GM19438 (cell line): ENCODE measurements around the gene TIMELESS.
"Not testable (repeated sequence)": the region's sequence is repeated elsewhere in the genome, so short reads cannot be mapped to it uniquely, and the experiment has no call there.

Experiments
- ATAC-seq: cut with Tn5 transposase; IDR thresholded peaks from one replicate; pipeline ENCODE4 v1.9.1; 2021; ENCODE audit warnings: low read depth; ENCODE audit not compliant: unreplicated experiment

The TIMELESS gene, protein sequence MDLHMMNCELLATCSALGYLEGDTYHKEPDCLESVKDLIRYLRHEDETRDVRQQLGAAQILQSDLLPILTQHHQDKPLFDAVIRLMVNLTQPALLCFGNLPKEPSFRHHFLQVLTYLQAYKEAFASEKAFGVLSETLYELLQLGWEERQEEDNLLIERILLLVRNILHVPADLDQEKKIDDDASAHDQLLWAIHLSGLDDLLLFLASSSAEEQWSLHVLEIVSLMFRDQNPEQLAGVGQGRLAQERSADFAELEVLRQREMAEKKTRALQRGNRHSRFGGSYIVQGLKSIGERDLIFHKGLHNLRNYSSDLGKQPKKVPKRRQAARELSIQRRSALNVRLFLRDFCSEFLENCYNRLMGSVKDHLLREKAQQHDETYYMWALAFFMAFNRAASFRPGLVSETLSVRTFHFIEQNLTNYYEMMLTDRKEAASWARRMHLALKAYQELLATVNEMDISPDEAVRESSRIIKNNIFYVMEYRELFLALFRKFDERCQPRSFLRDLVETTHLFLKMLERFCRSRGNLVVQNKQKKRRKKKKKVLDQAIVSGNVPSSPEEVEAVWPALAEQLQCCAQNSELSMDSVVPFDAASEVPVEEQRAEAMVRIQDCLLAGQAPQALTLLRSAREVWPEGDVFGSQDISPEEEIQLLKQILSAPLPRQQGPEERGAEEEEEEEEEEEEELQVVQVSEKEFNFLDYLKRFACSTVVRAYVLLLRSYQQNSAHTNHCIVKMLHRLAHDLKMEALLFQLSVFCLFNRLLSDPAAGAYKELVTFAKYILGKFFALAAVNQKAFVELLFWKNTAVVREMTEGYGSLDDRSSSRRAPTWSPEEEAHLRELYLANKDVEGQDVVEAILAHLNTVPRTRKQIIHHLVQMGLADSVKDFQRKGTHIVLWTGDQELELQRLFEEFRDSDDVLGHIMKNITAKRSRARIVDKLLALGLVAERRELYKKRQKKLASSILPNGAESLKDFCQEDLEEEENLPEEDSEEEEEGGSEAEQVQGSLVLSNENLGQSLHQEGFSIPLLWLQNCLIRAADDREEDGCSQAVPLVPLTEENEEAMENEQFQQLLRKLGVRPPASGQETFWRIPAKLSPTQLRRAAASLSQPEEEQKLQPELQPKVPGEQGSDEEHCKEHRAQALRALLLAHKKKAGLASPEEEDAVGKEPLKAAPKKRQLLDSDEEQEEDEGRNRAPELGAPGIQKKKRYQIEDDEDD

GRCh38 chr12:56448860-56449621 lies at the start of gene TIMELESS:
Gene TIMELESS, minus strand, starts transcription at chr12:56449426. Its CDS starts 15,256 bp downstream, at chr12:56434170.
- ATAC-seq, result peak; percentile 97

DNA sequence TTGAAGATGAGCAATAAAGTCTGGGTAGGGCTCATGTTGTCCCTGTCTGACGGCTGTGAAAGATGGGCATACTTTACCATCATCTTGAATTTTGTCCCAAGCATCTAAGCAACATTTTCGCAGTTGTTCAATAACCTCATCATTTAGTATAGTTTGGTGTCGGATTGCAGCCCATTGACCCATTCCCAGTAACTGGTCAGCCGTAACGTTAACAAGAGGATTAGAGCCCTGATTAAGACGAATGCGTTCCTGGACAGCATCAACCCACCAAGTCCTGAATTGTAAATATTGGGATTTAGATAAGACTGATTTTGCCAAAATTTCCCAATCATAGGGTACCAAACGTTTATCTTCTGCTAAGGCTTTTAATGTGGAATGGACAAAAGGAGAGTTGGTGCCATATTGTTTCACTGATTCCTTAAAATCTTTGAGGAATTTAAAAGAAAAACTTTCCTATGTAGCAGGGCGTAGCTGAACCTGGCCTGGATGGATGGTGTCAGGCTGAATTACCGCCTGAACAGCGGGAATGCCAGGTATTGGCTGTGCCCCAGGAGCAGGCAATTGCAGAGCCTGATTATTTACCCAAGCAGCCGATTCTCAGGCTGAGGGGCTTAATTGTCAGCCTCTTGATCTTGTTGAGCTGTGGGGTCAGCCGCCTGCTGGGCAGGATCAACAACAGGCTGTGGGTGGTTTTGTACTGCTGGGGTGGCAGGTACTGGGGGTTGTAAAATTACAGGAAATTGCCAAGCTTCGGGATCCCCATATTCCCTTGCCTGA lies 49.1 kb upstream of the TIMELESS start:
- ATAC-seq, result not testable (repeated sequence)

GRCh38 chr12:56496704-56497103 lies 47.5 kb upstream of the TIMELESS start:
- ATAC-seq, result not testable (repeated sequence)

DNA sequence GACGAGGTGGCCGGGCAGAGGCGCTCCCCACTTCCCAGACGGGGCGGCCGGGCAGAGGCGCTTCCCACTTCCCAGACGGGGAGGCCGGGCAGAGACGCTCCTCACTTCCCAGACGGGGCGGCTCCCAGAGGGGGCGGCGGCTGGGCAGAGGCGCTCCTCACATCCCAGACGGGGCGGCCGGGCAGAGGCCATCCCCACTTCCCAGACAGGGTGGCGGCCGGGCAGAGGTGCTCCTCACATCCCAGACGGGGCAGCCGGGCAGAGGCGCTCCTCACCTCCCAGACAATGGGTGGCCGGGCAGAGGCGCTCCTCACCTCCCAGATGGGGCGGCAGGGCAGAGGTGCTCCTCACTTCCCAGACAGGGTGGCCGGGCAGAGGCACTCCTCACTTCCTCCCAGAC lies 45.3 kb upstream of the TIMELESS start:
- not testable (repeated sequence) for ATAC-seq

DNA sequence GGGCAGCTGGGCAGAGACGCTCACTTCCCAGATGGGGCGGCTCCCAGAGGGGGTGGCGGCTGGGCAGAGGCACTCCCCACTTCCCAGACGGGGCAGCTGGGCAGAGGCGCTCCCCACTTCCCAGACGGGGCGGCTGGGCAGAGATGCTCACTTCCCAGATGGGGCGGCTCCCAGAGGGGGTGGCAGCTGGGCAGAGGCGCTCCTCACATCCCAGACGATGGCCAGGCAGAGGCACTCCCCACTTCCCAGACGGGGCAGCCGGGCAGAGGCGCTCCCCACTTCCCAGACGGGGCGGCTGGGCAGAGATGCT lies 44.8 kb upstream of the TIMELESS start:
- not testable (repeated sequence) for ATAC-seq

DNA sequence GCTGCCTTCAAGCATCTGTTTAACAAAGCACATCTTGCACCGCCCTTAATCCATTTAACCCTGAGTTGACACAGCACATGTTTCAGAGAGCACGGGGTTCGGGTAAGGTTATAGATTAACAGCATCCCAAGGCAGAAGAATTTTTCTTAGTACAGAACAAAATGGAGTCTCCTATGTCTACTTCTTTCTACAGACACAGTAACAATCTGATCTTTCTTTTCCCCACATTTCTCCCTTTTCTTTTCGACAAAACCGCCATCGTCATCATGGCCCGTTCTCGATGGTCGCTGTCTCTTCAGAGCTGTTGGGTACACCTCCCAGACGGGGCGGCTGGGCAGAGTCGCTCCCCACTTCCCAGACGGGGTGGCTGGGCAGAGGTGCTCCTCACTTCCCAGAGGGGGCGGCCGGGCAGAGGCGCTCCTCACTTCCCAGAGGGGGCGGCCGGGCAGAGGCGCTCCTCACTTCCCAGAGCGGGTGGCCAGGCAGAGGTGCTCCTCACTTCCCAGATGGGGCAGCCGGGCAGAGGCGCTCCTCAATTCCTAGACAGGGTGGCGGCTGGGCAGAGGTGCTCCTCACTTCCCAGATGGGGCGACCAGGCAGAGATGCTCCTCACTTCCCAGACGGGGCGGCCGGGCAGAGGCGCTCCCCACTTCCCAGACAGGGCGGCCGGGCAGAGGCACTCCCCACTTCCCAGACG lies 44.3 kb upstream of the TIMELESS start:
- not testable (repeated sequence) for ATAC-seq

DNA sequence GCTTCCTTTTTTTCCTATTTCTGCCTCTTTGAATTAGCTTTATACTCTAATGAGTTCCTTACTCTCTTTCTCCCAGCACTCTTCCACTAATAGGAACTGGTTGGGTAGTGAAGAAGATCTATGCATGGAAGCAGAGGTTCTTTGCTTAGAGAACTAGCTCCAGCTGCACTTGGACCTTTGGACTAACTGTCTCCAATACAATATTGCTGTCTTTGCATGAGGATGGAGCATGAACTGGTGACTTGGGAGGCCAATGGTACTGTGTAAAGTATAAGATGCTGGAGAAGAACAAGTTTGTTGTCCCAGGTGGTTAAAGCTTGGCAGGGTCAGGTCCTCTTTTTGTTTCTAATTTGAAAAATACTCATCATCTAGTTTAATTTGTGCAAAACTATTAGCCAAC lies 41.1 kb upstream of the TIMELESS start:
- ATAC-seq, result no peak

DNA sequence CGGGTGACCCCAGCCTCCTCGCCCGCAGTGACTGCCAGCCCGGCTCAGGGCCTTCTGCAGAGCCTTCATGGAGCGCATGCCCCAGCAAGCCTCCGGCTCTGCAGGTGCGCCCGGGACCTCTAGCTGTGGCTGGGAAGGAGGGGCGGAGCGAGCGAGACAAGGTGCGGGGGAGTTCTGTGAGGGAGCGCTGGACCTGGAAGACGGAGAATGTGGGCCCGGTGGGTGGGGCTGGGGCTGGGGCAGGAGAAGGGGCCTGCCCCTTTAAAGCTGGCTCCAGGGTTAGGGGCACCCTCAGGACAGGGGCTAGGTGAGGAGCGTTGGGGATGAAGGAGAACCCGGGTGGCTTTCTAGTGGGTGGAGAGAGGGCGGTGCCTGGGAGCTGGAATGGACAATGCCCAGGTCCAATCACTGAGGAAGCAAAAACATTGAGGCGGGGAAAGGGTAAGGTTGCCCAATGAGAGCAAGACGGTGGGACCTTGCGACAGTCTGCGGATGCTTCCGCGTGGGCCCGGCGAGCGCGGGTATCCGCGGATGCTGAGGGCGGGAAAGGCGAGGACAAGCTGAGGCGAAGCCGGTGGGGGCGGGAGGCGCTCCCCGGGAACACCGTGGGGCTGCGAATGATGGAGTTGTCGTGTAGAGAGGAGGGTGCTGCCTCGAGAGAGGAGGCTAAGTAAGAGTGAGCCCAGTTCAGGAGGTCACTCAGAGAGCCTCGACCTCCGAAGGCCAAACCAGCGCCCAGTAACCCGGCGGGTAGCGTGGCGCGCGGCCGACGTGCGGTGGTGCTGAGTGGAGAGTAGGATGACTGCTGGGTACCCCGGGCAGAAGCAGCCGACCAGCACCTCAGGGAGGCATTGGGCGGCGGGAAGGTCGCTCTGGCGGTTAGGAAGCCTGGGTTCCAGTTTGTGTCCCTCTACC lies 39.1 kb upstream of the TIMELESS start, which contains the start of gene GLS2:
GLS2 (minus strand) TSS at position 121 of the 915 bp plus-strand sequence; CDS start at position 78, 43 bp downstream.
- ATAC-seq, result peak; percentile 77

DNA sequence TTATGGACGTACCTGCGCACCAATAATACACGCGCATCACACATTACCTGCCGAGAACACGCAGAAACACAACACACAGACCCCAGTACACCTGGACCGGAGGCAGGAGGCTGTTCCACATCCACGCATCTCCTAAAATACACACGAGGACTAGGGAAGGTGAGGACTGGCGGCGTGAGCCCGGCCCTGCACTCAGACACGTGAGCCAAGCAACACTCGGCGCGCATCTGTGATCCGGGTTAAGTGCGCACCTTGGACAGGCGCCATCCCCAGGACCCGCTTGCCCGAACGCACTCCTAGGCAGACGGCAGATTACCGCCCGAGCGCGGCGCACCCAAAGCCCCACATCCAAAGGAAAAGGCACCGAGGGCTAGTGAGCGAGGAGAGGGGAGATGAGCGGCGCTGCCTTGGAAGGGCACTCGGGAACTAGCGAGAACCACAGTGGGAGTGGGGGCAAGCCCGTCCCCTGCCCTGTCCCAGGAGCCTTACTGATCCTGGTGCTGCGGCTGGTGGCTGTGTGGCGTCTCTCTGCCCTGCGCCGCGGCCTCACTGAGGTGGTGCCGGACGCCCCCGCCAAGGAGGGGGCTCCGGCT lies 38.3 kb upstream of the TIMELESS start:
- peak; percentile 34 for ATAC-seq

DNA sequence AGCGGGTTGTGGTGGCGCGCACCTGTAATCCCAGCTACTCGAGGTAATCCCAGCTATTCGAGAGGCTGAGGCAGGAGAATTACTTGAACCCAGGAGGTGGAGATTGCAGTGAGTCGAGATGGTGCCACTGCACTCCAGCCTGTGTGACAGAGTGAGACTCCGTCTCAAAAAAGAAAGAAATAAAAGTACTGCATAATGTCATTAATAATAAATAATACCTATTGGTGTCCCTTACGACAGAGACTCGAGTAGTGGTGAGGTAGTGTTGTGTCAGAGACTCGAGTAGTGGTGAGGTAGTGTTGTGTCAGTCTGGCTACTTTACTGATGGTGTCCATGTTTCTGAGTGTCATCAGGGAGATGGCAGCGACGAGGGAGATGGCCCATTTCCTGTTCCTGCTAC lies 37.5 kb upstream of the TIMELESS start:
- no peak for ATAC-seq

GRCh38 chr12:56484566-56484965 lies 35.3 kb upstream of the TIMELESS start:
- ATAC-seq, result no peak

DNA sequence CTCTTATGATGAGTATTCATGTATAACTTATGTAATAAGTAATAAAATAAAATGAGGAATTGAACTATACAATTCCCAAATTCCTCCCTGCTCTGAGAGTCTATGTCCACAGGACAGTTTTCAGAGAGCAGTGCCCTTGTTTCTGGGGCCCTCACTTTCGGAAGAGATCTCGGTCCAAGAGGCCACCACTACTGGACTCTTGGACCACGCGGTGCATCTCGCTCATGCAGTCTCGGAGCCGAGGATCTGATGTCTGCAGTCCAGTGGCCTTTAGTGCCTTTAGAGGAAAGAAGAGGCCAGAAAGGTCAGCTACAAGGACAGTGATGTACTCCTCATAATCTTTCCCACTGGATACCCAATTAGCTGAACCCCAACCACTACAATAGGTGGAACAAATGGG lies 30.4 kb upstream of the TIMELESS start:
- no peak for ATAC-seq

GRCh38 chr12:56477521-56478225 lies 28.4 kb upstream of the TIMELESS start:
- ATAC-seq, result no peak

DNA sequence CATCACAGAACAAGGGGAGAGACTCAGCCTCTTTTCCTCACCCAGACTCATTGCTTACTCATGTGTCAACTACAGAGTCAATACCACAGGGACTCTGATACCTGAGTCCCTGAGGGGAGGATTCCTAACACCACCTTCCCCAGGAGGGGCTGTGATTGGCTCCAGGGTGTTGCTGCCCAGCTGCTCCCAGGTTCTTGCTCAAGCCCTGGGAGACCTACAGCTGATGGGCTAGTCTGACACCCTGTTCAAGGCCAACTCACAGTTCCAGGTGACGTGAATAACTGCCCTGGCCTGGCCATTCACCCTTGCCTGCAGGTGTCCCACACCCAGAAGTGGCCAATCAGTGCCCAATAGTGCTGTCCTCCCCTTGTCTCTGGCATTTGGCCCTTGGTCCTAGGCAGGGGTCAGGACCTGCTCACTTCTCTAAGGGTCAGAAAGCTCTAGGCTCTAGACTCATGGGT lies 27.8 kb upstream of the TIMELESS start:
- ATAC-seq, result no peak

GRCh38 chr12:56476143-56476542 lies 26.9 kb upstream of the TIMELESS start:
- ATAC-seq, result no peak

GRCh38 chr12:56474389-56474788 lies 25.2 kb upstream of the TIMELESS start:
- no peak for ATAC-seq
